Endothelial cell of umbilical vein (primary cell): ENCODE data around the gene HMGN1. TPM values are rescaled to one million over a fixed set of nuclear protein-coding genes. Genes with fewer than 3 reads are reported as not detected.

Experiments used
- BruUV-seq: library from RNA; stranded (reverse); fragments of 400-500 nt; replicated peaks from 2 replicates; lab custom pipeline; 2021; lab: Mats Ljungman, UMichigan
- CTCF ChIA-PET: fragments of 300-600, 350-600 bp; sonication (Branson Sonifier 250); formaldehyde crosslinking; loops from one replicate; lab custom pipeline; 2021; ENCODE audit warnings: antibody characterized with exemption, inconsistent platforms; lab: Charles Lee
- POLR2A ChIA-PET: fragments of 300-600, 350-600 bp; sonication (Branson Sonifier 250); formaldehyde crosslinking; loops from one replicate; lab custom pipeline; 2021; ENCODE audit warnings: antibody characterized with exemption, inconsistent platforms; lab: Charles Lee
- DNase-seq: peaks from one replicate; pipeline ENCODE4 v3.0.0-alpha.2; 2011; ENCODE audit warnings: low read depth, low spot score
- FAIRE-seq: peaks from 2 replicates; lab custom pipeline; 2011; peaks lifted over from hg19 to GRCh38; lab: Jason Lieb, UNC
- H2AFZ ChIP-seq: 2 replicates; pipeline ENCODE4 v1.6.0; 2012; ENCODE audit warnings: low read depth, low read length, control low read depth, inconsistent platforms
- H3K27ac ChIP-seq: 2 replicates; pipeline ENCODE4 v1.5.1; 2011; ENCODE audit warnings: low read depth, mild to moderate bottlenecking, control low read depth, low read length, moderate library complexity; ENCODE audit not compliant: insufficient read depth
- H3K27me3 ChIP-seq, 2 experiments: 2 replicates each; pipeline versions ENCODE4 v1.6.0 to v1.6.1; 2011; ENCODE audit warnings: low read length in 2 of 2, mixed read lengths in 1 of 2; ENCODE audit not compliant: control insufficient read depth in 2 of 2, insufficient read depth in 2 of 2
- H3K36me3 ChIP-seq, 2 experiments: 2 replicates in 1 of 2; 3 replicates in 1 of 2; pipeline ENCODE4 v1.5.1; 2011; ENCODE audit warnings: low read length in 2 of 2, mild to moderate bottlenecking in 1 of 2, moderate library complexity in 1 of 2; ENCODE audit not compliant: control insufficient read depth in 2 of 2, insufficient read depth in 2 of 2; ENCODE audit errors: extremely low read depth in 1 of 2
- H3K4me1 ChIP-seq: 3 replicates; pipeline ENCODE4 v1.5.1; 2011; ENCODE audit warnings: mild to moderate bottlenecking, low read length; ENCODE audit not compliant: control insufficient read depth, insufficient read depth; ENCODE audit errors: extremely low read depth
- H3K4me2 ChIP-seq: 2 replicates; pipeline ENCODE4 v1.6.1; 2011; ENCODE audit warnings: low read length, control low read depth, mixed read lengths; ENCODE audit not compliant: insufficient read depth
- H3K4me3 ChIP-seq, 3 experiments: fragments of 200-600 bp in 1 of 3; sonication (generic), shearing (Covaris generic) in 1 of 3; replicated peaks in 1 of 3; 2 replicates each; pipeline ENCODE4 v1.5.1; 2011 to 2016; ENCODE audit warnings: control low read depth in 3 of 3, low read length in 3 of 3, mild to moderate bottlenecking in 2 of 3, inconsistent platforms in 1 of 3, low read depth in 1 of 3, moderate library complexity in 1 of 3; ENCODE audit not compliant: insufficient read depth in 1 of 3
- H3K79me2 ChIP-seq: 2 replicates; pipeline ENCODE4 v1.6.0; 2012; ENCODE audit warnings: low read length, inconsistent platforms; ENCODE audit not compliant: control insufficient read depth, insufficient read depth
- H3K9ac ChIP-seq: replicated peaks from 2 replicates; pipeline ENCODE3; 2011; ENCODE audit warnings: low read length, control low read depth; ENCODE audit not compliant: insufficient read depth; ENCODE audit errors: extremely low read depth
- H3K9me1 ChIP-seq: replicated peaks from 3 replicates; pipeline ENCODE4 v1.6.0; 2011; ENCODE audit warnings: mild to moderate bottlenecking, low read length; ENCODE audit not compliant: control insufficient read depth, insufficient read depth; ENCODE audit errors: extremely low read depth
- H3K9me3 ChIP-seq: replicated peaks from 2 replicates; pipeline ENCODE4 v1.5.1; 2012; ENCODE audit warnings: low read length, inconsistent platforms; ENCODE audit not compliant: control insufficient read depth, insufficient read depth
- H4K20me1 ChIP-seq: replicated peaks from 2 replicates; pipeline ENCODE3; 2011; ENCODE audit warnings: mild to moderate bottlenecking, low read length; ENCODE audit not compliant: control insufficient read depth, insufficient read depth; ENCODE audit errors: extremely low read depth
- EZH2 ChIP-seq: IDR thresholded peaks from 2 replicates; pipeline ENCODE4 v1.6.1; 2012; ENCODE audit warnings: borderline replicate concordance, low read depth, mild to moderate bottlenecking, moderate library complexity, low read length, inconsistent platforms; ENCODE audit not compliant: severe bottlenecking
- FOS ChIP-seq: IDR thresholded peaks from 2 replicates; pipeline ENCODE4 v1.6.1; 2011; ENCODE audit warnings: mild to moderate bottlenecking, low read length, moderate library complexity, borderline replicate concordance; ENCODE audit not compliant: insufficient read depth
- GATA2 ChIP-seq: IDR thresholded peaks from 2 replicates; pipeline ENCODE4 v1.7.0; 2011; ENCODE audit warnings: low read depth, mild to moderate bottlenecking, moderate library complexity, mixed read lengths, low read length; ENCODE audit not compliant: insufficient read length, insufficient read depth
- JUN ChIP-seq: IDR thresholded peaks from 2 replicates; pipeline ENCODE4 v1.6.1; 2011; ENCODE audit warnings: borderline replicate concordance, low read depth; ENCODE audit not compliant: insufficient read length, insufficient read depth
- MYC ChIP-seq: IDR thresholded peaks from one replicate; pipeline ENCODE4 v1.6.1; 2011; ENCODE audit warnings: mild to moderate bottlenecking, low read depth, low read length
- POLR2A ChIP-seq: IDR thresholded peaks from 2 replicates; pipeline ENCODE4 v1.6.1; 2012; ENCODE audit warnings: low read depth, mild to moderate bottlenecking, control low read depth, low read length
- POLR2AphosphoS5 ChIP-seq: IDR thresholded peaks from 2 replicates; pipeline ENCODE4 v1.6.1; 2012; ENCODE audit warnings: low read depth, mild to moderate bottlenecking, control low read depth, low read length, moderate library complexity; ENCODE audit not compliant: insufficient read depth
- dilution Hi-C: fragments of 300-500 bp; cut with MboI; formaldehyde crosslinking; loops from one replicate; pipeline ENCODE4 v1.15.0; 2019; ENCODE audit warnings: low sequenced_read_pairs; ENCODE audit not compliant: extremely low pct_ligation_motif_present
- intact Hi-C: fragments of 100-400 bp; cut with micrococcal nuclease; formaldehyde crosslinking; loops from one replicate; pipeline ENCODE4 v1.10.0; 2022
- polyA plus RNA-seq, 4 experiments: library from polyadenylated mRNA; depleted of rRNA in 3 of 4; stranded (reverse) in 3 of 4; unstranded in 1 of 4; fragments of >200 nt; gene quantifications; 2 replicates each; pipeline versions ENCODE4 v1.2.1 to v1.2.3, GENCODE V29; 2011 to 2012; ENCODE audit warnings: missing spikeins in 1 of 4
- total RNA-seq: library from RNA; stranded (reverse); gene quantifications from 2 replicates; pipeline ENCODE4 v1.2.3, GENCODE V29; 2021
- TF ChIP-seq, protein P1 (sequence below), 2 donors: IDR thresholded peaks; 1 replicate in 1 of 2; 2 replicates in 1 of 2; pipeline ENCODE4 v1.5.1; 2011; ENCODE audit warnings: low read length in 2 of 2, mild to moderate bottlenecking in 2 of 2, moderate library complexity in 2 of 2, control low read depth in 1 of 2, inconsistent platforms in 1 of 2, low read depth in 1 of 2; ENCODE audit not compliant: insufficient read depth in 1 of 2; ENCODE audit errors: extremely low read depth in 1 of 2
- TF ChIP-seq, protein P2 (sequence below): IDR thresholded peaks from 2 replicates; pipeline ENCODE4 v1.6.1; 2011; ENCODE audit not compliant: insufficient read depth, insufficient read length

Gene HMGN1
- total and polyA plus RNA-seq, 2 donors (not counting 3 experiments of a cell fraction or from before 2014, with no cell fraction given) = 162 to 360 TPM

DNA sequence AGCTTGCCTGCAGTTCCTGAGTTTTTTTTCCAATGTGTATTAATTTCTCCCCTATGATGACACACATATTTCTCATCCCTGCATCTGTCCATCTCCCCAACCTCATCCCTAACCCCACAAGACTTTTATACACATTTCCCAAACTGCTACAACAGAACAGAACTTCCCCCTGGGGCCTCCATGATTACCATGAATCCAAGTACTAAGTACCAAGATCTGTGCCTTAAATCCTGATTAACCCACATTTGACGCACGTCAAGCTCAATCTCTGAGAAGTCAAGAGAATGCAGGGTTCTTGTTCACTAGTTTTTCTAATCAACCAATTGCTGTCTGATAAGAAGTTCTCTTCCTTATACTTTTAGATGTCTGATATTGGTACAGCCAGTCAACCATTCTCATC lies 9.7 kb downstream of the HMGN1 start:
- ChIA-PET POLR2A (interaction anchor here (0.6 kb wide), 1 partner anchor 8 kb away, joined by 4 read pairs; no protein-coding TSS in a partner anchor), CTCF (interaction anchor here (1.2 to 1.7 kb wide), 3 partner anchors 9 to 114 kb away, joined by 3 to 8 read pairs (median 3); partner anchors contain the start of gene HMGN1)
- Histone ChIP-seq H3K4me1 (no peaks in the 10 kb centered on the region), H3K27me3 (no peaks in the 10 kb centered on the region), H3K27ac (no peak overlapping the region), H3K9me3 (no peaks in the 10 kb centered on the region), H3K79me2 (no peaks in the 10 kb centered on the region), H3K9ac (no peak overlapping the region), H4K20me1 (no peaks in the 10 kb centered on the region), H3K9me1 (no peaks in the 10 kb centered on the region), H3K4me3 (no peak overlapping the region), H3K4me2 (no peak overlapping the region), H3K36me3 (peaks cover 10 to 20% of the 10 kb centered on the region in 2 experiments), H2AFZ (no peak overlapping the region)
- BruUV-seq = no TSS peak
- dilution Hi-C loops (no loop called here), intact Hi-C loops (no loop called here)
- TF ChIP-seq FOS (no peak), JUN (no peak), EZH2 (no peak), POLR2A (no peak), POLR2AphosphoS5 (no peak), MYC (no peak), GATA2 (no peak)
- TF ChIP-seq, protein P1, sequence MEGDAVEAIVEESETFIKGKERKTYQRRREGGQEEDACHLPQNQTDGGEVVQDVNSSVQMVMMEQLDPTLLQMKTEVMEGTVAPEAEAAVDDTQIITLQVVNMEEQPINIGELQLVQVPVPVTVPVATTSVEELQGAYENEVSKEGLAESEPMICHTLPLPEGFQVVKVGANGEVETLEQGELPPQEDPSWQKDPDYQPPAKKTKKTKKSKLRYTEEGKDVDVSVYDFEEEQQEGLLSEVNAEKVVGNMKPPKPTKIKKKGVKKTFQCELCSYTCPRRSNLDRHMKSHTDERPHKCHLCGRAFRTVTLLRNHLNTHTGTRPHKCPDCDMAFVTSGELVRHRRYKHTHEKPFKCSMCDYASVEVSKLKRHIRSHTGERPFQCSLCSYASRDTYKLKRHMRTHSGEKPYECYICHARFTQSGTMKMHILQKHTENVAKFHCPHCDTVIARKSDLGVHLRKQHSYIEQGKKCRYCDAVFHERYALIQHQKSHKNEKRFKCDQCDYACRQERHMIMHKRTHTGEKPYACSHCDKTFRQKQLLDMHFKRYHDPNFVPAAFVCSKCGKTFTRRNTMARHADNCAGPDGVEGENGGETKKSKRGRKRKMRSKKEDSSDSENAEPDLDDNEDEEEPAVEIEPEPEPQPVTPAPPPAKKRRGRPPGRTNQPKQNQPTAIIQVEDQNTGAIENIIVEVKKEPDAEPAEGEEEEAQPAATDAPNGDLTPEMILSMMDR (IDR thresholded peaks at IDR 0.05; ENCODE audit: extremely low read depth in 1 of 2, insufficient read depth in 1 of 2, low read depth in 1 of 2, low read length in 2 of 2) = no peak
- TF ChIP-seq, protein P2, sequence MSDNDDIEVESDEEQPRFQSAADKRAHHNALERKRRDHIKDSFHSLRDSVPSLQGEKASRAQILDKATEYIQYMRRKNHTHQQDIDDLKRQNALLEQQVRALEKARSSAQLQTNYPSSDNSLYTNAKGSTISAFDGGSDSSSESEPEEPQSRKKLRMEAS = no peak
- no peak for DNase-seq
- FAIRE-seq = no peak
